Peyer's patch (tissue), 4 donors: ENCODE data around the gene PAFAH1B1.

ENCODE experiments used
- POLR2A ChIP-seq, 2 donors: fragments of 450-650 bp; IDR thresholded peaks; one replicate each; pipeline ENCODE4 v1.5.1; 2017; ENCODE audit warnings: antibody characterized with exemption in 2 of 2, mild to moderate bottlenecking in 2 of 2, moderate library complexity in 2 of 2
- TF ChIP-seq, protein P1 (sequence below), 6 experiments: fragments of 450-650 bp in 4 of 6; fragments of 200-600 bp in 2 of 6; sonication (generic) in 1 of 6; IDR thresholded peaks; one replicate each; pipeline ENCODE4 v1.5.1; 2017 to 2019; ENCODE audit warnings: antibody characterized with exemption in 6 of 6, mild to moderate bottlenecking in 3 of 6, moderate library complexity in 1 of 6

DNA sequence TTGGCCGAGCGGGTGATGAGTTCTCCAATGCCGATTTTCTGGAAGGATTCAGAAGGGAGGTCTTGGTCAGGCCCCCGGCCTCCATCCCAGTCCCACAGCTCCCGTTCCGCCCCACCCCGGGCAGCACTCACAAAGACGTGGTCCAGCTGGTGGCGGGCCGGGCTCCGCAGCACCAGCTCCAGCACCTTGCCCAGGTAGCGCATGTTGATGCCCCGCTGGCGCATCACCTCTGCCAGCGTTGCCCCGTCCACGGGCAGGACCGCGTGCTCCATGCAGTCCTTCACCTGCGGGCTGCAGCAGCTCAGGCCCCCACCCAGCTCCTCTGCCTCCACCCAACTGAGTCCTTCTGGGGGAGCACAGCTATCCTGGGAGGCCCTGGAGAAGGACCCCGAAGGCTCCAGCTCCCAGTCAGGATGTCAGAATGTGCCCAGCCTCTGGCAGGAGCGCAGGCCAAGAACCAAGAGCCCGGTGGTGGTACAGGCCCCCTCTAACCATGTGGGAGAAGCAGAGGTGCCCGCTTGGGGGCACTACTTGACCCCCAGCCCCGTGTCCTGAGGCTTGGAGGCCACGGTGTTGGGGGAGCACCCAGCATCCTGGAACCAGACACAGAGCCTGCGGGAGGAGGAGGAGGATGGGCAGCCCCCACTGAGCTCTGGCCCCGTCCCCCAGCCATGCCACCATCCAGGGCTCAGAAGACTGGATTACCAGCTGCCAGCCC, 101.9 kb downstream of the PAFAH1B1 start:
- TF ChIP-seq POLR2A (IDR thresholded peaks at IDR 0.05), result no peak
- TF ChIP-seq, protein P1, sequence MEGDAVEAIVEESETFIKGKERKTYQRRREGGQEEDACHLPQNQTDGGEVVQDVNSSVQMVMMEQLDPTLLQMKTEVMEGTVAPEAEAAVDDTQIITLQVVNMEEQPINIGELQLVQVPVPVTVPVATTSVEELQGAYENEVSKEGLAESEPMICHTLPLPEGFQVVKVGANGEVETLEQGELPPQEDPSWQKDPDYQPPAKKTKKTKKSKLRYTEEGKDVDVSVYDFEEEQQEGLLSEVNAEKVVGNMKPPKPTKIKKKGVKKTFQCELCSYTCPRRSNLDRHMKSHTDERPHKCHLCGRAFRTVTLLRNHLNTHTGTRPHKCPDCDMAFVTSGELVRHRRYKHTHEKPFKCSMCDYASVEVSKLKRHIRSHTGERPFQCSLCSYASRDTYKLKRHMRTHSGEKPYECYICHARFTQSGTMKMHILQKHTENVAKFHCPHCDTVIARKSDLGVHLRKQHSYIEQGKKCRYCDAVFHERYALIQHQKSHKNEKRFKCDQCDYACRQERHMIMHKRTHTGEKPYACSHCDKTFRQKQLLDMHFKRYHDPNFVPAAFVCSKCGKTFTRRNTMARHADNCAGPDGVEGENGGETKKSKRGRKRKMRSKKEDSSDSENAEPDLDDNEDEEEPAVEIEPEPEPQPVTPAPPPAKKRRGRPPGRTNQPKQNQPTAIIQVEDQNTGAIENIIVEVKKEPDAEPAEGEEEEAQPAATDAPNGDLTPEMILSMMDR (IDR thresholded peaks at IDR 0.05), result no peak
